GM19452 (cell line): ENCODE data around the gene TRAF3IP1.
"Not testable (repeated sequence)": the region's sequence is repeated elsewhere in the genome, so short reads cannot be mapped to it uniquely, and the experiment has no call there.

Experiments
- ATAC-seq: cut with Tn5 transposase; IDR thresholded peaks from one replicate; pipeline ENCODE4 v1.9.1; 2021; ENCODE audit not compliant: unreplicated experiment

The TRAF3IP1 gene, protein sequence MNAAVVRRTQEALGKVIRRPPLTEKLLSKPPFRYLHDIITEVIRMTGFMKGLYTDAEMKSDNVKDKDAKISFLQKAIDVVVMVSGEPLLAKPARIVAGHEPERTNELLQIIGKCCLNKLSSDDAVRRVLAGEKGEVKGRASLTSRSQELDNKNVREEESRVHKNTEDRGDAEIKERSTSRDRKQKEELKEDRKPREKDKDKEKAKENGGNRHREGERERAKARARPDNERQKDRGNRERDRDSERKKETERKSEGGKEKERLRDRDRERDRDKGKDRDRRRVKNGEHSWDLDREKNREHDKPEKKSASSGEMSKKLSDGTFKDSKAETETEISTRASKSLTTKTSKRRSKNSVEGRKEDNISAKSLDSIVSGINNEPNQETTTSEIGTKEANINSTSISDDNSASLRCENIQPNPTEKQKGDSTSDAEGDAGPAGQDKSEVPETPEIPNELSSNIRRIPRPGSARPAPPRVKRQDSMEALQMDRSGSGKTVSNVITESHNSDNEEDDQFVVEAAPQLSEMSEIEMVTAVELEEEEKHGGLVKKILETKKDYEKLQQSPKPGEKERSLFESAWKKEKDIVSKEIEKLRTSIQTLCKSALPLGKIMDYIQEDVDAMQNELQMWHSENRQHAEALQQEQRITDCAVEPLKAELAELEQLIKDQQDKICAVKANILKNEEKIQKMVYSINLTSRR

GRCh38 chr2:238320246-238320647 lies at the start of gene TRAF3IP1:
TRAF3IP1 (plus strand) TSS chr2:238320518; CDS start chr2:238320663, 145 bp downstream.
- ATAC-seq, result peak; percentile 93

DNA sequence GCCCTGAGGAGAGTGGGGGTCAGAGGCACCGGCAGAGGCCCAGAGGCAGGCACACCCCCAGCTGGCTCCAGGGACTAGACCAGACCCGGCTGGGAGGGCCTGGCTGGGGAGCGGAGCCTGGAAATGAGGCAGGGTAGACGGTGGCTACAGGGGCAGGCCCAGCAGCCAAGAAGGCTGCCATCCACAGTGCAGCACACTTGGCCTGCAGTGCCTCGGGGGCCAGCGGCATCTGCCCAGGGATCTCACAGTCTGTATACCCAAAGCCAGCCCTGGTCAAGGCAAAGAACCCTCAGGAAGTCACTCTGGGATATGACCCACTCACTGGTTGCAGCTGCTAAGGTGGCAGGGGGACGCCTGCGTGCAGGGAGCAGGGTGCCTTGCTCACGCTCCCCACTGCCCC lies 49.7 kb upstream of the TRAF3IP1 start:
- ATAC-seq, result no peak

GRCh38 chr2:238271061-238271554 lies 49.2 kb upstream of the TRAF3IP1 start:
- no peak for ATAC-seq

- not testable (repeated sequence) for ATAC-seq
Measured at GRCh38 chr2:238271686-238272085, 48.6 kb upstream of the TRAF3IP1 start.

DNA sequence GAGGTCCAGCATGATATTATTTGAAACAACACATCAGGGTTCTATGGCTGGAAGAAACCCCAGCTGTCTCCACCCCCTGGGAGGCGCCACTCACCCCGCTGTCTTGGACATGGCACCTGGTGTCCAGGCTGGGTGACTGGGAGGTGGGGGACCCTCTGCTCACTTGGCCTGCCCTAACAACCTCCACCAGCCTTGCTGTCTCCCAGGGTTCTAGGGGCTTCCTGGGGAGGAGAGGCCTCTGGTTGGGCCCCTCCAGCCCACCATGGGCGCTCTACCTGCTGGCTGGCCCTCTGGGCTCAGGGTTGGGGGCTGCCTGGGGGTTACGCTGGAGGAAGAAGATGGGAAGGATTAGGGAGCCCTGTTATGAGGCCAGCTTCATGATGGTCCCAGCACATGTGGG lies 48.2 kb upstream of the TRAF3IP1 start:
- no peak for ATAC-seq

GRCh38 chr2:238273433-238273832 lies 46.9 kb upstream of the TRAF3IP1 start:
- ATAC-seq, result not testable (repeated sequence)

GRCh38 chr2:238274152-238274865 lies 46.0 kb upstream of the TRAF3IP1 start:
- ATAC-seq, result no peak

- no peak for ATAC-seq
Measured at GRCh38 chr2:238277695-238278094, 42.6 kb upstream of the TRAF3IP1 start.

GRCh38 chr2:238278626-238279323 lies 41.5 kb upstream of the TRAF3IP1 start:
- ATAC-seq, result no peak

- ATAC-seq, result no peak
Measured at GRCh38 chr2:238279324-238279682, 41.0 kb upstream of the TRAF3IP1 start.

DNA sequence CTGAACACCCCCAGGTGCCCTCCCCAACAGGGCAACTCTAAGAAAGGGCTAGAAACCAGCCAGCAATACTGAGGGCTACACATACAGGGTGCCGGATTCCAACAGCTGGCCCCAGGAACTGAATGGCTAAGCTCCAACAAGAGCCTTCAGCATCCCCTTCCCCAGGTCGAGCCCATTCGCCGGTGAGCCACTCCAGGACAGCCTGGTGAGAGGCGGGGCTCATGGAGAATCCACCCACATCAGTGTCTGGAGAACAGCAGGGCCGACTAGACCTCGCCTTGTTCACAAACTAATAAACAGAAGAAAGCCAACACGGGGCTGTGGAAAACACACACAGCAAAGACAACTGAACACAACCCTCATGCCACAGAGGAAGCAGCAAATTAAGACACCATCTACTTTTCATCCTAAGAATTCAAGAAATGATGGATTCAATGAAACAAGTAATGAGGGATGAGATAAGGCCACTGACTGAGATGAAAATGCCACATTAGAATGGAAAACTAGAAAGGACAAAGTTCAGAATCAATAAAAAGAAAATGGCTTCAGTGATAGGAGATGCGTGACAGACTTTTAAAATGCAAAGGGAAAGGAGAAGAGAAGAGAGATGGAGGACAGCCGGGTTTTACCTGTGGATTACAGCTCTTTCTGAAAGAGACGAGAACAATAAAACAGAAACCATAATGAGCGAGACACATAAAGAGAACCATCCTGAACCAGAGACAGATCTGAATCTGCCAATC lies 40.1 kb upstream of the TRAF3IP1 start:
- ATAC-seq, result no peak

GRCh38 chr2:238281826-238282480 lies 38.4 kb upstream of the TRAF3IP1 start:
- ATAC-seq, result no peak

DNA sequence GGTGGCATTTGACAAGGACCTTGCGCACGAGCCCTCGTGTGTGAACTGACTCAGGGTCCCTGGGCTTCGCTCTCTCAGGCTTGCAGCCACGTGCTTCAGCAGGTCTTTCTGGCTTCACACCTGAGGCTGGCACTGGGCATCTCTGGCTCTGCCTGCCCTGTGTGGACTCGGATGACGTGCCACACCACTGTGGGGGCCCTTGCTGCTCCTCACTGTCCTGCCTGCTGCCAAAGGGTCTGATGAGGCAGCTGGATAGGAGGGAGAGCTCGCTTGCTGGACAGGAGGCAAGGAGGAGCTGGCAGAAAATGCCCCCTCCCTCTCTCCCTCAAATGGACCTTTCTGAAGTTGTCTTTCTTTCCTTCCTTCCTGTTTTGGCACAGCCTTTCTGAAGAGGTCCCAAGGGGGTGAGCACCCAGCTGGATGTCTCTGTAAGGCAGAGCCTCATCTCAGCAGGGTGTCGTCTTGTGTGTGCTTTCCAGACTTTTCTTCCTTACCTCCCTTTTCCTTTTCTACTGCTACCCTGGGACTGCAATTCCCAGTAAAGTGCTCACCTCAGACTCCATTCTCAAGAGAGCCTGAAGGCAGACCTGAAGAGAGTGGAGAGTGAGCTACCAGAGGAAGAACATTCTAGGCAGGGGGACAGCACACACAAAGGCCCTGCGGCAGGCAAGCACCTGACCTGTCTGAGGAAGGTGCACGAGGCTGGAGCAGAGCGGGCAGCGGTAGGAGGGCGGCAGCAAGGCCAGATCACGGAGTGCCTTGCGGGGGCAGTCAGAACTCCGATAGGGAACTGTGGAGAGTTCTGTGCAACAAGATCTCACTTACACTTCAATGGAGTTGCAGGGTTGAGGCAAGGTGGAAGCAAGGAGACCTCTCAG lies 37.2 kb upstream of the TRAF3IP1 start:
- no peak for ATAC-seq

GRCh38 chr2:238284802-238285515 lies 35.4 kb upstream of the TRAF3IP1 start:
- ATAC-seq, result no peak

GRCh38 chr2:238285653-238286082 lies 34.6 kb upstream of the TRAF3IP1 start:
- ATAC-seq, result no peak

DNA sequence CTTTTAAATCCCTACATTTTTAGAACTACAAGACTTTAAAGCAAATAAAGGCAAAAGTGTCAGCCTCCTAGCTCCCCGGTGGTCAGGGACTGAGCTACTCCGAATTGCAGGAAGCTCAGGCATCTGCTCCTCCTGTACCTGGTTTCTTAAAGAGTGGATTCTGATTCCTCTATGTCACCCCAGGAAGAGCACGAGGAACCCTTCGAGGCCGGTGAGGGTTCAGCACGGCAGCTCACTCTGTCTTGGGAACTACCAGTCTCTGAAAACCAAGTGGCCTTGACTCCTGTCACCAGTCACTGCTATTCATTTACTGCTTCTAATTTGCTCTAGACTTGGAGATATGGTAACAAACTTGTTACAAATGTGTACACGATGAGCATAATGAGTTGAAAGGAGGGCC lies 34.2 kb upstream of the TRAF3IP1 start:
- no peak for ATAC-seq

DNA sequence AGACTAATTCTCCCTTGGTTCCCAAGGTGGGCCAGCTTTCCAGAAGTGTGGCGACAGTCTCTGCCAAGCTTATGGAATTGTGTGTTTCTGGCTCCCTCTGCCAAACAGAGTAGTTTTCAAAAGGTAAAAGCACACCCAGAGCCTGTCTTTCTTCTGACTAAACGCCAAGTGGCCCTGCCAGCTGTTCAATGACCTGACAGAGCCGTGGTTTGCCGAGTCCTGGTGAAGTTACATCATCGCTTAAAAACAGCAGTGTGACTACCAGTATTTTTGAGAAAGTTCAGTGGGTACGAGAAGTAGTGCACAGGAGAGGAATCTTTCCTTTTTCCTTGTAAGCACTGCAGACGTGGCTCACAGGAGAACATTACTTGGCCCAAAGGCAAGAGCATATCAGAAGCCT lies 33.8 kb upstream of the TRAF3IP1 start:
- ATAC-seq, result no peak
